Activated CD8-positive, alpha-beta memory T cell treated with anti-CD3 and anti-CD28 coated beads for 4 hours (primary cell): ENCODE data around the gene ANKDD1A.

ENCODE experiments used
- DNase-seq, 2 donors: peaks; one replicate each; pipeline ENCODE4 v3.0.0-alpha.2; 2020; ENCODE audit warnings: low read depth in 2 of 2

Gene ANKDD1A

DNA sequence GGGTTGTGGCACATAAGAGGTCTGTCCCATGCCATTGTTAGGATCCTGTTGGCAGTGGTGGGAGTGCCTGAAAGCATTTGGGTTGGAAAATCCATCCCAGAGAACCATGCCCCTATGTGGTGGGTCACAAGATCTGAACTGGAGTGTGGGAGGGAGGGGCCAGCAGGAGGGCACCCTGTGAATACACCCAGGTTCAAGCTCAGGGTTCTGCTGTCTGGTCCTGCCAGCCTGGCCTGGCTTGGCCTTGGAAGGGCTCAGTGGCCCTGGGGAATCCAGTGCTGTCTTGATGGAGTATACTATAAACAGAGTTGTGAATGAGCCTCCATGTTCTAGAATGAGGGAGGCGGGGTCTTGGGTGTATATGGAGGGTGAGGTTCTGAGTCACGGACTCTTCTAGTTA lies 11.8 kb downstream of the ANKDD1A start:
- DNase-seq, result no peak

DNA sequence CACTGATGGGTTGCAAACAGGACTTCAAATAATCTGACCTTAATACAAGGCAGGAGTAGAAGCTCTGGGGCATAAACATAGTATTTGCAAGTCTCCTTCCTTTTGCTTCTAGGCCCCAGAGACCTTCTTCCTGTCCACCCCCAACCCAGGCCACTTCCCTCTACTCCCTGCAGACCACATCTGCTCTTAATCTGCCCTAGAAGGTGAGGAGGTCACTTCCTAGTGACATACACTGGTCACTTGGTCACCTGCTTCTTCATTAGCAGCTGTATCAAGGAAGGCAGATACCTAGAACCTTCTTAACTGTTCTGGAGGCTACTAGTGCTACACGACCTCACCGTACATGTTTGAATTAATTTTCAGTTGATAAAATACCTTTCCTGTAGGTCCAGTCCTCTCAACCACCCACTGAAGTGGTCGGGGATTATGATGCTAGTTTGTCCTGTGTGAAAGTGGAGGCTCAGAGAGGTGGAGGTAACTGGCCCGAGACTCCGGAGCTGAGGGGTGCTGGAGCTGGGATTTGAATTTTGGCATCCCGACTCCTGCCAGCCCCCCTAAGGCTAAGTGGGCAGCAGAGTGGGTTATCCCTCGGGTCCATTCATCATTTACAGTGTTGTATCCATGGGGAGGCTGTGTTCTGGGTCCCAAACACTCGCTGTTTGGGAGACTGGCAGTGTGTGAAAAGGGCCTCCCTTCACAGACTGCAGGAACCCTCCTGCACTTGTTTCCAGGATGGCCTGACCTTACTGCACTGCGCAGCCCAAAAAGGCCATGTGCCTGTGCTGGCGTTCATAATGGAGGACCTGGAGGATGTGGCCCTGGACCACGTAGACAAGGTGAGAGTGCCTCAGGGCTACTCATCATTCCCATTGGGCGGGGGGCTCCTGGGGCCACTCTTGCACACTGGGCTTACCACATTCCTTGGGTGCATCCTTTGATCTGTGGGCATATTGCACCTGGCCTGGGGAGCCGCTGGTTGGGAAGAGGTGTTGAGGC lies 13.9 kb downstream of the ANKDD1A start:
- DNase-seq, result no peak

DNA sequence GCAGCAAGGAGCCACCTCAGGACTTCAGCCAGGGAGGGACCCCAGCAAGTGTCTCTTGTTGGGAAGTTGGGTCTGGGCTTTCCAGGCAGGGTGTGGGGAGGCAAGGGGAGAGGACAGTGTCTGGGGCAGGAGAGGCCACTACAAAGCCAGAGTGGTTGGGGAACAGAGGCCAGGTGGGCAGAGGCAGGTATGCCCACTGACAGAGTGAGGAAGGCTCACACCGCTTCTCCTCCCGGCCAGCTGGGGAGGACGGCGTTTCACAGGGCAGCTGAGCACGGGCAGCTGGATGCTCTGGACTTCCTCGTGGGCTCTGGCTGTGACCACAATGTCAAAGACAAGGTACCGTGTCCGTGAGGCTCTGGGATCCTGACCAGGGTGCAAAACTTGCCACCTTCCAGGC lies 15.0 kb downstream of the ANKDD1A start:
- no peak for DNase-seq

DNA sequence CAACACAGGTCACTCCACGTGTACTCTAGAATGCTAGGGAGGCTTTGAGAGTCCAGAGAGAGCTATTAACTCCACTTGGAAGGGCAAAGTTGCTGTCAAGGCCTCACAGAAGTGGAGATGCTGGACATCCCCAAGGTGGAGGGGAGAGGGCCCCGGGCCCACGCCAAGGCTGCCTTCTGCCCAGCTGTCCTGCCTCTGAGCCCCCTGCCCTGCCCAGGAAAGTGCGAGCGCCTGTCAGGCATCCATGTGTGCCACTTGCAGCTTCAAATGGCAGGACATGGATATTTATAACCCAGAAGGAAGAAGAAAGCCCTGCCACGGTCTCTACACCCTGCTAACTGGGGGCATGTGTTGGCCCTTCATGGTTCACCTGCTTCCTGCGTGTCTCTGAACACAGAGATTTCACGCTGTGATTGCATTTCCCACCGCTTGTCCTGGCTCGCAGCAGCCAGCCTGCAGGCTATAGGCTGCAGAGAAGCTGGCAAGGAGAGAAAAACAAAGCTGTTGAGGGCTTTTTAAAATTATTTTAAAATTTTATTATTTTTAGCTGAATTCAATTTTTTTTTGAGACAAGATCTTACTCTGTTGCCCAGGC lies 17.0 kb downstream of the ANKDD1A start:
- DNase-seq, result no peak

DNA sequence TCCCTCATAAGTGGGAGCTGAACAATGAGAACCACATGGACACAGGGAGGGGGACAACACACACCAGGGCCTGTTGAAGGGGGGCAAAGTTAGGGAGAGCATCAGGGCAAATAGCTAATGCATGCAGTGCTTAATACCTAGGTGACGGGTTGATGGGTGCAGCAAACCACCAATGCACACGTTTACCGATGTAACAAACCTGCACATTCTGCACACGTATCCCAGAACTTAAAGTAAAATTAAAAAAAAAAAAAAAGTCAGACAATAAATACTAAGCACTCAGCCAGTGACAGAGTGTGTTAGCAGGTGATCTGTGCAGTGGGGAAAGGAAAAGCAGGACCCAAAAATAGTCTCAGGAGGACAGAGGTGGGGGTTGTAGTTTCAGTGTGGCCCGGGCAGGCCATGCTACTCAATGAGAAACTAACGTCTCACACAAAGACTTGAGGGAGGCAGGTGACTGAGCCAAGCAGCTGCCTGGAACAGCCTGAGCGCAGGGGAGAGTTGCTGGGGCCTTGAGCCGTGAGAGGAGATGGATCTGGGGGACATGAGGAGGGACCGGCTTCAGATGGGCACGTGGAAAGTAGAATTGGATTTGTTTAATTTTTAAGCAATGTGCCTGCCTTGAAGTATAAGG lies 18.4 kb downstream of the ANKDD1A start:
- DNase-seq, result no peak

DNA sequence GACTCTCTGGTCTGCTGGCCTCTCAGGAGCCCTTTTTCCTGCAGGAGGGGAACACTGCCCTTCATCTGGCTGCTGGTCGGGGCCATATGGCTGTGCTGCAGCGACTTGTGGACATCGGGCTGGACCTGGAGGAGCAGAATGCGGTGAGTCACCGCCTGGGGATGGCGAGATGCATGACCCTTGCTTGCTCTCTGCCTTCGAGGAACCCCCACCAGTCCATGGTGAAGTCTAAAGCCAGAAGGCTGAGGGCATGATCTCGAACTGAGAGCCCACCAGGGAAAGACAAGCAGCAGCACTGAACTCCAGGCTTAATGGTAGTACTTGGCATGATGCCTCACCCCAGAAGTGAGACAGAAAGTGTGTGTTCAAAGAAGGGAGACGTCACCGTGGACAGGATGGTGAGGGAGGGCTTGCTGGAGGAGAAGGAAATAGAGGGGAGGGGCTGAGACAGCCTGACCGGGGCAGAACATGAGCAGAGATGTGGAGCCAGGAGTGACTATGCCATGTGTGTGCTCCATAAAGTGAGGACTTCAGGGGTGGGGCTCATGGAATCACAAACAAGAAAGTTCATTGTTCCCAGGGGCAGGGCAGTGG lies 19.2 kb downstream of the ANKDD1A start:
- no peak for DNase-seq

DNA sequence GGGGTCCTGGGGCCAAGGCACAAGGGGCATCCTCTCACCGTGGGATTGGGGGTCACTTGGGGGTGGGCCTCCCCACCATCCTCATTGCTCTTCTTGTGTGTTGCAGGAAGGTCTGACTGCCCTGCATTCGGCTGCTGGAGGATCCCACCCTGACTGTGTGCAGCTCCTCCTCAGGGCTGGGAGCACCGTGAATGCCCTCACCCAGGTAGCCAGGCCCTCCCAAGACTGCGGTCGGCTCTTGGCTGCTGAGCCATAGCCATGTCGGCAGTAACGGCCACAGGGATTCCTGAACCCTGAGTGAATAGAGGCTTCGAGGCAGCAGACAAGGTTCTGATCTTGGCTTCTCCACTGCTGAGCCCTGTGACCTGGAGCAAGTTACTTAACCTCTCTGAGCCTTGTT lies 19.7 kb downstream of the ANKDD1A start:
- DNase-seq, result no peak

DNA sequence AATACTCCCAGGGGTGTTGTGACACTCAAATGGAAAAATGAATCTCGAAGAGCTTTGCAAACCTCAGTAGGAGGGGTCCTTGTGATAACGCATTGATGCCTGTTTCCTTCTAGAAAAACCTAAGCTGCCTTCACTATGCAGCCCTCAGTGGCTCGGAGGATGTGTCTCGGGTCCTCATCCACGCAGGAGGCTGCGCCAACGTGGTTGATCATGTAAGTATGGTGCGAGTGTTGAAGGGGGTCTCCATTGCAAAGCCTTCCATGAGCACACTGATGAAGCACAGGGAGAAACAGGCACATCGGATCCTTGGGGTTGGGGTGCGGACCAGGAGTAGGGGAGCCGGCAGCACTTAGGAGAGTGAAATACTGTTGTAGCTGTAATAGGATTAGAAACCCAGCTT lies 22.3 kb downstream of the ANKDD1A start:
- DNase-seq, result no peak

DNA sequence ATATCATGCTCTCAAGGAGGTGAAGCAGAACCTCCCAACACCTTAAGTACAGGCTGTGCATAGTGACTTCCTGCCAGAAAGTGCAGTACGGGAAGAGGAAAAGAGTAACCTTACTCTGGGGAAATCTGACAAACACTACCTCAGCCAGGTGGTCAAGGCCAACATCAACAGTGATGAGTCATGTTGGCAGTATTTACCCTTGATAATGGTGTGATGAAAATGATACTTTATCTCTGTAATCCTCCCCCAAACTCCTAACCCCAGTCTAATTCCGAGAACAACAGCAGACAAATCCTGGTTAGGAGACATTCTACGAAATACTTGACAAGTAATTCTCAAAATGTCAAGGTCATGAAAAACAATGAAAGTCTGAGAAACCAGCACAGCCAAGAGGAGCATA lies 26.5 kb downstream of the ANKDD1A start:
- no peak for DNase-seq

DNA sequence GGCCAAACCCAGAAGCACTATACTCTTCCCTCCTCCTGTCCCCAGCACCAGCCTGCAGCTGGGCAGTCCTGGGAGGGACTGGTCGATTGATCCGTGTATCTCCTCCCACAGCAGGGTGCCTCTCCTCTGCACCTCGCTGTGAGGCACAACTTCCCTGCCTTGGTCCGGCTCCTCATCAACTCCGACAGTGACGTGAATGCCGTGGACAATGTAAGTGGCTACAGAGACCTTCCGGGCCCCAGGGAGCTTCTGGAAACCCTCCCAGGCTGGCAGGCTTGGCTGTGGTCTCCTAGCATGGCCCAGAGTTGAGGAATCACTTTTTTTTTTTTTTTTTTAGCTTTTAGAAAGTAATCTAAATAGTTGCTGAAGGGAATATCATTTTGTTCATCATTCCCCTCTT lies 30.7 kb downstream of the ANKDD1A start:
- DNase-seq, result no peak

DNA sequence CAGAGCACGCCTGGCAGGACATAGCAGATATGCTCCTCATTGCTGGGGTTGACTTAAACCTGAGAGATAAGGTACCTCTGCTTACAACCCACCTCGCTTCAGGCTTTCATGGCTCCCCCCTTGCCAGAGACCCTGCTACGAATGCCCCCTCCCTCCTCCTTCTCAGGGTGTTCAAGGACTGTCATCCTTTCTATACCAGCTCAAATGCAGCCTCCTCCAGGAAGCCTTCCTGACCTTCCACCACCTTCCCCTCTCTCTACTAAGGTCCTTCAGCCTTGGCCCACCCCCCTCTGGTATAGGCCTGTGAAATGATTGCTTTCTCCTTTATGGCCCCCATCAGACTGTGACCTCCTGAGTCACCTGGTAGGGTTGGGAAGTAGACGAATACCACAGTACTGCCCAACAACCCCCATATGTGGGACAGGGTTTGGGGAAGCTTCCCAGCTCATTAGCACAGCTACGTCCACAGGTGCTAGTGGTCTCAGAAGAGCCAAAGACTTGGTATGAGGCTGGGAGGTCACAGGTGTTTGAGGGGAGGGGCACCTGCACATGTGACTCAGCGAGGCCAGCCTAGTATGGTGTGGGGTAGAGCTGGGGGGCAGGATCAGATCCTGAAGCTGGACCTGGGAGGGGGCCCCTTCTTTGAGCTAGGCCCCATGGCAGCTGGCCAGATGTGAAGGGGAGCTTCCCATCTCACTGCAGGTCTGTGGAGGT lies 32.0 kb downstream of the ANKDD1A start:
- DNase-seq, result no peak

DNA sequence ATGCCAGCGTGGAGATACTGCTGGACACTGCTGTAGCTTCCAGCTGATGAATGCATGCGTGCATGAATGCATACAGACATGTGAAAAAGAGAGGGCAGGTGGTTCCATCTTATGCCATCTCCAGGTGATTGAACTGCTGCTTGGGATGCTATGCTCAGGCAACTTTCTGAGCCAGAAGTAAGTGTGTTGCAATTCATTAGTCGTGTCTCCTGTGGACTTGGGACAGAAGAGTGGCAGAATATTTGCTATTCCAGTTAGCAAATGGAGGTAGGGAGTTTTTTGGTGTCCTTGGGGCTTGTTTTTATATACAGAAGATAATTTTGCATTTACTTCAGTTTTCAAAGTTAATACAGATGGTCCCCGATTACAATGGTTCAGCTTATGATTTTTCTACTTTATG lies 33.3 kb downstream of the ANKDD1A start:
- DNase-seq, result no peak

DNA sequence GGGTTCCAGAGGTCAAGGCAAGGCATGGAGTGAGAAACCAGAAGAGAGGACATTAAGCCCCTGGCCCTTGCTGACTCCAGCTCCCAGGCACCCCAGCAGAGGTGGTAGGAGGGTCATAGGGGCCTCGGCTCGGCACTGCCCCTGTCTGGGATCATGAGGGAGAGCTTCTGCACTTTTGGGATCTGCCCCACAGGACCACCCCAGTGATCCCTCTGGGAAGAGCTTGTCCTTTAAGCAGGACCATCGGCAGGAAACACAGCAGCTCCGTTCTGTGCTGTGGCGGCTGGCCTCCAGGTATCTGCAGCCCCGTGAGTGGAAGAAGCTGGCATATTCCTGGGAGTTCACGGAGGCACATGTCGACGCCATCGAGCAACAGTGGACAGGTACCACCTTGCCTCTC lies 35.5 kb downstream of the ANKDD1A start:
- no peak for DNase-seq

DNA sequence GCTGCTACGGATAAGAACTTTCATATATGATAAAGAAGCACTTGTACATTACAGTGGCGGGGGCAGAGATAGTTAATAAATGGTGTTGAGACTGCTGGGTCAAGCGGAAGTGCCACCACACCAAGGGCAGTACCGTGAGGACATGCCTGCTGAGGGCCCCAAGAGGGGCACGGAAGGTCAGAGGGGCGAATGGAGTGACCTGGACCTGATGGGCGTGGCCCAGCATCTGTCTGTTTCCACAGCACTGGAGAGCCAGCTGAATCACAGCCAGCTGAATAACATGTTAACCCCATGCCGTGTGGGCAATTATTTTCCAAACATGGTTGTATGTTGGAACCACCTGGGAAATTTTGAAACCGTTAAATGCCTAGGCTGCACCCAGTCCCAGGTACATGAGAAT lies 37.2 kb downstream of the ANKDD1A start:
- no peak for DNase-seq

DNA sequence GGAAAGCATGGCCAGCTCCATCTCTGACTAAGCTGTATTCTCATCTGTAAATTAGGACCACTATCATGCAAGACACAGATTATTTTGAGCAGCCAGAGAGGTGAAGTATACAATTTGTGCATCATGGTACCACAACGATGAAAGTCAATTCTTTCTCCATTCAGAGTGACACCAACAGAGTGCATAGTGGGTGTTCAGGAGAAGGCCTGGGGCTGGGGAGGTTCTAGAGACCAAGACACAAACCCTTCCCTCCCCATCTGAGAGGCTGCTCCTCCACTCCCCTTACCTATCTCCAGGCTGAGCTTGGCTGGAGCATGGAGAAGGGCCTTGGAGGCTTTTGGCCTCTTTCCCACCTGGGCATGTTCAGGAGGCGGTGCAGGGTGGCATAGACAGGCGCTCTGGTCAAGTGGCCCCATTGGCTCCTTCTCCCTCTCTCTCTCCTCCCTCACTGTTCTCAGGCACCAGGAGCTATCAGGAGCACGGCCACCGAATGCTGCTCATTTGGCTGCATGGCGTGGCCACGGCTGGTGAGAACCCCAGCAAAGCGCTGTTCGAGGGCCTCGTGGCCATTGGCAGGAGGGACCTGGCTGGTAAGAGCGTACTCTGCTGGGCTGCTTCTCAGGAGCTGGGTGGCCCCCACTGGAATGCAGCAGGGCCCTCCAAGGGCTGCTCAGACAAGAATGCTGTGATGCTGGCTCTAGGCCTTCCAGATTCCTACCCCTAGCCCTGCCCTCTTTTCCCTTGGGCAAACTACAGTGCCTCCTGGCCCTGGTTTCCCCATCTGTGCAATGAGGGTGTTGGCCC lies 37.9 kb downstream of the ANKDD1A start:
- no peak for DNase-seq

DNA sequence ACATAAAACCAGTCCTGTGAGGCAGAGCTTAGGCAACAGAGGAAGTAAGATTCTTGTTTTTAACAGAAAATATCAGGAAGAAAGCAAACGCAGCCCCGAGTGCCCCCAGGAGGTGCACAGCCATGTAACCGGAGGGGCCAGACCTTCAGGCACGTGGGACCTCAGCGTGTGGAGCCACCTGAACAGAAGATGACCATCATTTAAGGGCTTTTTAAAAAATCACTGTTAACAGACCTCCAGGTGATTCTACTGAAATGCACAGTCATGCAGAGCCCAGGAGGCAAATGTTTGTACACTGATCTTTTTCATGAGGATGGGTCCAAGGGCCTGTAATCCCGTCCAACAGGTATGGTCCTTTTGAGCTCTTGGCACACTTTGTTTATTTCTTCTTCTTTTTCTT lies 39.2 kb downstream of the ANKDD1A start:
- no peak for DNase-seq

DNA sequence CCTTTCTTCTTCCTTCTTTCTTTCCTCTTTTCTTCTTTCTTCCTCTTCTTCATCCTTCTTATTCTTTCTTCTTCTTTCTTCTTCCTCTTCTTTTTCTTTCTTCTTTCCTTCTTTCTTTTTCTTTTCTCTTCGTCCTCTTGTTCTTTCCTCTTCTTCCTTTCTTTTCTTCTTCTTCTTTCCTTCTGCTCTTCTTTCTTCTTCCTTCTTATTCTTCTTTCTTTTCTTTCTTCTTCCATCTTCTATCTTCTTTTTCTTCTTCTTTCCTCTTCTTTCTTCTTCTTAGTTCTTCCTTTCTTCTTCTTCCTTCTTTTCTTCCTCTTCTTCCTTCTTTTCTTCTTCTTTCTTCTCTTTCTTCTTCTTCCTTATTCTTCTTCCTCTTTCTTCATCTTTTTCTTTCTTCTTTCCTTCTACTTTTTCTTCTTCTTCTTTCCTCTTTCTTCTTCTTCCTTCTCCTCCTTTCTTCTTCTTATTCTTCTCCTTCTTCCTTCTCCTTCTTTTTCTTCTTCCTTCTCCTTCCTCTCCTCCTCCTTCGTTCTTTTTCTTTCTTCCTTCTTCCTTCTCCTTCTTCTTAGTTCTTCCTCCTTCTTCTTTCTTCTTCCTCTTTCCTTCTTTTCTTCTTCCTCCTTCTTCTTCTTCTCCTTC lies 40.2 kb downstream of the ANKDD1A start:
- no peak for DNase-seq

DNA sequence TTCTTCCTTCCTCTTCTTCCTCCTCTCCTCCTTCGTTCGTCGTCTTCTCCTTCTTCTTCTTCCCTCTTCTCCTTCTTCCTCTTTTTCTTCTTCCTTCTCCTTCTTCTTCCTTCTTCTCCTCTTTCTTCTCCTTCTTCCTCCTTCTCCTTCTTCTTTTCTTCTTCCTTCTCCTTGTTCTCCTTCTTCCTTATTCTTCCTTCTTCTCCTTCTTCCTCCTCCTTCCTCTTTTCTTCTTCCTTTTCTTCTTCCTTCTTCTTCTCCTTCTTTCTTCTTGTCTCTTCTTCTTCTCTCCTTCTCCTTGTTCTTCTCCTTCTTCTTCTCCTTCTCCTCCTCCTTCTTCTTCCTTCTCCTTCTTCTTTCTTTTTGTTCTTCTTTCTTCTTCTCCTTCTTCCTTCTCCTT lies 42.7 kb downstream of the ANKDD1A start:
- no peak for DNase-seq

DNA sequence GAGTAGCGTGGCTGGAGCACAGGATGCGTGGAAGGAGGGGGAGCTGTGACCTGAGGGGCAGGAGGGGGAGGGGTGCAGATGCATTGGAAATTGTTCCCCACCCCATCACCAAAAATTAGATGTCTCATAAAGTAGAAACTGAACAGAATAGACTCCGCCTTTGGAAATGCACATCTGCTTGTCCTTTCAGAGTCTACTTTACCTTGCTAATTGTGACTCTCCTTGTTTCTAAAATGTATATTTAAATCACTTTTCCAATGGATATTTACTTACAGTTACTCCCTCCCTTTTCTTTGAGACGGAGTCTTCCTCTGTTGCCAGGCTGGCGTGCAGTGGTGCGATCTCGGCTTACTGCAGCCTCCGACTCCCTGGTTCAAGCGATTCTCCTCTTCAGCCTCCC lies 47.4 kb downstream of the ANKDD1A start:
- no peak for DNase-seq

DNA sequence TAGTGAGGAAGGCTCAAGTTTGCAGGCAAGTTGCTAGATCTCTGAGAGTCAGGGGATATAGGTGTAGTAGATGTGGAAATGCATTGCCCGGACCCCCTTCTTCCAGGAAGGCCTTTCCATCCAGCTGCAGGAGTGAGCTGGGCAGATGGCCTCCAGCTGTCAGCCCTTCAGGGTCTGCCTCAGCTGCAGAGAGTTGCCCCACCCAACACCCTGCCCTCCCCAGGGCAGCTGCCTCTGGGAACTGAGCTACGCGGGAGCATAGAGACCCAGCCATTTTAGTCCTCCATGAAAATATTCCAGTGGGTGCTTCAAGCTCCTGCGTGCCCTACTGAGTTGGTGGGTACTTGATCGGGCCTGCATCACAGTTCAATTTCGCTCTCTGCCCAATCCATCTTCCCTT lies 48.5 kb downstream of the ANKDD1A start:
- DNase-seq, result no peak

DNA sequence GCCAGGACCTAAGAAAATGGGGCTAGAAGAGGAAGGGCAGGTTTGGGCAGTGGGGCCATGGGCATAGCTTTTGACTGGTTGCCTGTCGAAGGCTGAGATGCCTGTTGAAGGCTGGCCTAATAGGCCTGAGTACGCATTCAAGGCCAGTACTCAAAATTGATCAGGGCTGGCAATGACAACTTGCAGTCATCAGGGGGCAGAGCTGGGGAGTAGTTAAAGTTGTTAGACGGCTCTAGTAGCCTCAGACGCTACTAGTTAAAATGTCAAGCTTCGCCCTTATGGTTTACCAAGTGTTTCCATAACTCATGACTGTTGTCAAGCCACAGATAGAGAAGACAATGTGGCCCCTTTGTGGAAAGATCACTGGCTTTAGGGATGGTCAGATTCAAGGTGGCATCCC lies 49.3 kb downstream of the ANKDD1A start:
- no peak for DNase-seq
